Thymus (tissue), 11 donors: ENCODE results near the gene SLC25A25. TPM values are rescaled to one million over a fixed set of nuclear protein-coding genes. Genes with fewer than 3 reads are reported as not detected.
"Not testable (repeated sequence)": the region's sequence is repeated elsewhere in the genome, so short reads cannot be mapped to it uniquely, and the experiment has no call there.

Source experiments
- DNase-seq, 9 donors: peaks; one replicate each; pipeline ENCODE4 v3.0.0-alpha.2; 2013; ENCODE audit warnings: low spot score in 9 of 9, low read depth in 6 of 9, missing footprints in 1 of 9
- H3K27ac ChIP-seq, 2 donors: one replicate each; pipeline ENCODE4 v1.5.1; 2013; ENCODE audit warnings: control low read depth in 1 of 2, low read depth in 1 of 2, low read length in 1 of 2, mild to moderate bottlenecking in 1 of 2, moderate library complexity in 1 of 2
- H3K27me3 ChIP-seq, 2 donors: one replicate each; pipeline ENCODE4 v1.5.1; 2013; ENCODE audit warnings: low read length in 1 of 2; ENCODE audit not compliant: control insufficient read depth in 2 of 2, insufficient read depth in 1 of 2
- H3K36me3 ChIP-seq, 2 donors: one replicate each; pipeline ENCODE4 v1.5.1; 2013; ENCODE audit warnings: low read length in 1 of 2, mild to moderate bottlenecking in 1 of 2, moderate library complexity in 1 of 2; ENCODE audit not compliant: control insufficient read depth in 2 of 2, insufficient read depth in 2 of 2
- H3K4me1 ChIP-seq, 2 donors: one replicate each; pipeline ENCODE4 v1.5.1; 2013; ENCODE audit warnings: low read length in 2 of 2; ENCODE audit not compliant: control insufficient read depth in 2 of 2, insufficient read depth in 2 of 2
- H3K4me3 ChIP-seq, 2 donors: one replicate each; pipeline ENCODE4 v1.5.1; 2013; ENCODE audit warnings: low read length in 2 of 2, control low read depth in 1 of 2, mild to moderate bottlenecking in 1 of 2
- H3K9me3 ChIP-seq, 2 donors: one replicate each; pipeline ENCODE4 v1.5.1; 2013; ENCODE audit warnings: low read length in 1 of 2, mild to moderate bottlenecking in 1 of 2; ENCODE audit not compliant: control insufficient read depth in 2 of 2, insufficient read depth in 1 of 2
- WGBS: extraction: QIAGEN DNeasy Blood & Tissue Kit; methylation state at CpG from one replicate; pipeline ENCODE4 v1.1.7; 2013; 5-methylcytosine and 5-hydroxymethylcytosine counted together
- polyA plus RNA-seq: library from polyadenylated mRNA; stranded (reverse); fragments of 200-250 nt; gene quantifications from one replicate; pipeline ENCODE4 v1.2.3, GENCODE V29; 2013
- total RNA-seq: library from RNA; stranded (reverse); fragments of 120-200 nt; gene quantifications from one replicate; pipeline ENCODE4 v1.2.4, GENCODE V29; 2013
- donor health status: healthy.

The SLC25A25 gene
- total and polyA plus RNA-seq, 2 donors: 12.3 to 13.4 TPM

GRCh38 chr9:128109050-128109709 is 41.1 kb downstream of the SLC25A25 start:
- Histone ChIP-seq H3K9me3 (peaks cover 0 to 7% of the 10 kb centered on the region in 2 donors), H3K4me3 (no peak overlapping the region), H3K4me1 (peaks cover 15 to 39% of the 10 kb centered on the region in 2 donors), H3K36me3 (peaks cover 50 to 69% of the 10 kb centered on the region in 2 donors), H3K27me3 (no peaks in the 10 kb centered on the region), H3K27ac (peak overlapping the region in 1 of 2 donors; percentile 12)
- DNase-seq: no peak
- WGBS: 90% methylated on average over 20 of the region's 20 CpGs

GRCh38 chr9:128111726-128112125 is 43.7 kb downstream of the SLC25A25 start:
- peaks cover 45 to 69% of the 10 kb centered on the region in 2 donors for H3K36me3 ChIP-seq

GRCh38 chr9:128113526-128114325 is 45.7 kb downstream of the SLC25A25 start:
- peaks cover 0 to 11% of the 10 kb centered on the region in 2 donors for H3K9me3 ChIP-seq
- DNase-seq: no peak
- peaks cover 26 to 49% of the 10 kb centered on the region in 2 donors for H3K36me3 ChIP-seq
- H3K27me3 ChIP-seq: no peaks in the 10 kb centered on the region
- 98% methylated on average over 12 of the region's 12 CpGs for WGBS
- no peak overlapping the region for H3K27ac ChIP-seq
- H3K4me3 ChIP-seq: no peak overlapping the region
- peaks cover 0 to 22% of the 10 kb centered on the region in 2 donors for H3K4me1 ChIP-seq

More at GRCh38 chr9:128111726-128112125, 43.7 kb downstream of the SLC25A25 start:
- not testable (repeated sequence) for DNase-seq, H3K27ac ChIP-seq, H3K4me3 ChIP-seq, H3K27me3 ChIP-seq, H3K9me3 ChIP-seq
- 92% methylated on average over 12 of the region's 12 CpGs for WGBS
- H3K4me1 ChIP-seq: peaks cover under 1 to 20% of the 10 kb centered on the region in 2 donors

- no peak overlapping the region for H3K27ac ChIP-seq
- H3K4me1 ChIP-seq: peaks cover 0 to 22% of the 10 kb centered on the region in 2 donors
- peaks cover 0 to 11% of the 10 kb centered on the region in 2 donors for H3K9me3 ChIP-seq
- H3K36me3 ChIP-seq: peaks cover 26 to 41% of the 10 kb centered on the region in 2 donors
- WGBS: 95% methylated on average over 29 of the region's 29 CpGs
- no peaks in the 10 kb centered on the region for H3K27me3 ChIP-seq
- no peak overlapping the region for H3K4me3 ChIP-seq
- no peak for DNase-seq
Observed at GRCh38 chr9:128114326-128115186, 46.5 kb downstream of the SLC25A25 start.

GRCh38 chr9:128115187-128116103 is 47.4 kb downstream of the SLC25A25 start:
- no peaks in the 10 kb centered on the region for H3K27me3 ChIP-seq
- 95% methylated on average over 26 of the region's 26 CpGs for WGBS
- H3K4me1 ChIP-seq: peaks cover 0 to 22% of the 10 kb centered on the region in 2 donors
- H3K27ac ChIP-seq: no peak overlapping the region
- peaks cover 0 to 11% of the 10 kb centered on the region in 2 donors for H3K9me3 ChIP-seq
- no peak for DNase-seq
- H3K4me3 ChIP-seq: no peak overlapping the region
- peaks cover 28 to 42% of the 10 kb centered on the region in 2 donors for H3K36me3 ChIP-seq

GRCh38 chr9:128116104-128117083 is 48.4 kb downstream of the SLC25A25 start:
- H3K27ac ChIP-seq: no peak overlapping the region
- H3K4me3 ChIP-seq: no peak overlapping the region
- H3K27me3 ChIP-seq: no peaks in the 10 kb centered on the region
- peaks cover 37 to 45% of the 10 kb centered on the region in 2 donors for H3K36me3 ChIP-seq
- peaks cover 0 to 11% of the 10 kb centered on the region in 2 donors for H3K9me3 ChIP-seq
- peaks cover 0 to 16% of the 10 kb centered on the region in 2 donors for H3K4me1 ChIP-seq
- no peak for DNase-seq
- 94% methylated on average over 16 of the region's 16 CpGs for WGBS

GRCh38 chr9:128117613-128118471 is 49.8 kb downstream of the SLC25A25 start:
- H3K36me3 ChIP-seq: peaks cover 51 to 54% of the 10 kb centered on the region in 2 donors
- no peak overlapping the region for H3K4me3 ChIP-seq

More at GRCh38 chr9:128117613-128118471, 49.8 kb downstream of the SLC25A25 start:
- Histone ChIP-seq H3K4me1 (peaks cover 0 to 16% of the 10 kb centered on the region in 2 donors), H3K27me3 (no peaks in the 10 kb centered on the region), H3K27ac (no peak overlapping the region), H3K9me3 (peaks cover 0 to 11% of the 10 kb centered on the region in 2 donors)
- peak; percentile 67 to 97 (median 92) for DNase-seq
- 25% methylated on average over 27 of the region's 27 CpGs for WGBS
